UCSD-AML1 (cell line): ENCODE data around the gene SYT1.

Experiments used
- DNase-seq: peaks from one replicate; lab custom pipeline; 2025; ENCODE audit not compliant: unreplicated experiment; lab: John Stamatoyannopoulos, UW

Gene SYT1

DNA sequence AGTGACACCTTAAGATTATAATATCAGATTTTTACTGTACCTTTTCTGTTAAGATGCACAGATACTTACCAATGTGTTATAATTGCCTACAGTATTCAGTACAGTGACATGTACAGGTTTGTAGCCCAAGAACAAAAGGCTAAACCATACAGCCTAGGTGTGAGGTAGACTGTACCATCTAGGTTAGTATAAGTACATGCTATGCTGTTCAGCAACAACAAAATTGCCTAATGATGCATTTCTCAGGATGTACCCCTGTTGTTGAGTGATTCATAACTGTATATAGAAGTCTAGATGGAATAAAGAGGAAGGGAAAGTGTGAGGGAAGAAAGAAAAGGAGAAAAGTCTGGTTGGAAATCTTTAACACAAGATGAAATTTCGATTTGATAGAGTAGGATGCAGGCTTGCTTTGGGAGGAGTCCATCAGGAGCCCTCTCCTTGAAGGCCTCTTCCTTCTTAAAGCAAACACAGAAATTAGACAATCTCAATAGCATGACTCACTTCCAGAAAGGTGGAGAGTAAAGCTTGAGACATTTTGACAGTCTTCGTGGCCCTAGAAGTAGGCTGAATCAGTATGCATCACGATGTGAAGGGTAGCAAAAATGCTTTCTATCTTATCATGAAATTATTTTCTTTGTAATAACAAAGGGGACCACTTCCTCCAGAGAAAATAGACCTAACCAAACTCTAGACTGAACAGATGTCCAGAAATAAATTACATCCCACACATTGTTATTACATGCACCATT, 191.5 kb downstream of the SYT1 start:
- DNase-seq = no peak

DNA sequence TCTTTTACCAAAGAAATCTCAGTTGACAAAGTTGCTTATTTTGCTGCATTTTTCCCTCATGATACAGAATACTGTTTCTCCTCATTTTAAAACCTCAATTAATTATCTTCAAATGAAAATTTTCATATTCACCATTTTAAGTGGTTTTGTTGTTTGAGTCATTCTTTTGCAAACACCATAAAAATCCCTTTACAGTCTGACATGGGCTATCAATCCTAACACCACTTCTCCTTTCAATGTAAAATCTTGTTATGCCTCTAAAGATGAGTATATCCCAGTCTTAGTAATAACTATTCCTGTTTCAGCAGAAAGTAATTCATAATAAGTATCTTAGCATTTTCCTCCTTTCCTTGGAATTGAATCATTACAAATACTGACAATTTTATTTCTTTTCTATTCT, 192.2 kb downstream of the SYT1 start:
- no peak for DNase-seq

DNA sequence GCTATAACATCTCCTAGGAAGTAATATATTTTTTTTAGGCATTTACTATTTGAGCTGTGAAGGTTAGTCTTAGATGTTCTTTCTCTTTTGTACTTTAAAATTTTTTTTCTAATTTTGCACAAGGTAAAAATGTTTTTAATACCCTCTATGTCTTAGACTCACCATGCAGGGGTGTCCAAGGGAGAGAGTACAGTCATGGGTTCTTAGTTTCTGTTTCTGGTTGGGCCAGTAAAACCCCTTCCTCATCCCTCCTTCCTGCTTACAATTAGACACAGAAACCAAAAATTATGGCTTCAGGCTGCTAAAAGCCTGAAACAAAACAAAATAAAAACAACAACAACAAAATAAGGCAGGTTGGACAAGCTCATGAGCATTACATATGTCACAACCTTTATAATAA, 193.0 kb downstream of the SYT1 start:
- DNase-seq = no peak

DNA sequence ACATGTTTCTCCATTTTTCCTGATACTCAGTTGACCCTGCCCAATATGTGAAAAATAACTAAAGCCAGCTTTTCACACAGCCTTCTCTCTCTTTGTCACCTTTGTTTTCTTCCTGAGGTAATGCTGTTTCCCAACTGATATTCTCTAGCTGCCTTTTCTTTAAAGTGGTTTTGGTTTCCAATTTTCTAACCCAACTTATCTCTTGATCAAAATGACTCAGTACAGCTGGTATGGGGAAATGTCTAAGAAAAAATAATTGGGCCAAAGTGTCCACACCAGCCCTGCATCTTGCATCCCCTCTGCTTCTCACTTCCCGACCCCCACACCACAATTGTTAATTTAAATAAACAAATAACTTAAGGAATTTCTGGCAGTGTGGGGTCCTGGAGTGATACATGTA, 193.8 kb downstream of the SYT1 start:
- DNase-seq = no peak

DNA sequence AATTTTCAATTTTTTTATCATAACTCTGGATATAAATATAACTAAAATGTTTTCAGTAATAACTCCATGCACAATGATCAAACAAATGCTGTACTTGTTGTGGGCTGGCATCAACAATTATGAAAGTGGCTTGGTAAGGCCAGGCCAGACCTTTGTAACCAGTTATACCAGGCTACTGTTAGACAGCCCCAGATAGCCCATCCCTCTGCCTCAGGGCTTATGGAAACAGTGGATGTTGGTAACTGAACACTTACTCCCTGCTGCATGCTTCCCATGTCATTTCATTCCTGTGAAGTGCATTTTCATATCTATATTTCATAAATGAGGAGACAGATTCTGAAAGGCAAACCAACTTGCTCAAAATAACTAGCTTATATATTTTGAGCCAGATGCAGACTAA, 195.0 kb downstream of the SYT1 start:
- DNase-seq = no peak

DNA sequence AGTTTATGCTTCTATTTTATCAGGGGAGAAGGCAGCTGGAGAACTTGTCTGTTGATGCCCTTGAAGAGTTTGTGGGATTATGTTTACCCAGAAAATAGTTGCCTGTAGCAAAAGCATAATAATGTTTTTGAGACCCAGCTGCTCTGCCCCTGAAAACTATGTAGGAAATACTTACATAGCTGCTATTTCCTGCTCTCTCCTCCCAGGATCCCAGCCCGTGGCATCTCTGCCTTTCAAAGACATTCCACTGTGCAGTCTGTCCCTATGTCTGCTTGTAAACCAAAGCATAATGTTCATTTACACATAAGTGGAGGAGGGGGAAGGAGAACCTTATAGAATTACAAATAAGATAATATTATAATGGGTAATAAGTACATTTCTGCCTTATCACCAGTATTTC, 198.7 kb downstream of the SYT1 start:
- no peak for DNase-seq

DNA sequence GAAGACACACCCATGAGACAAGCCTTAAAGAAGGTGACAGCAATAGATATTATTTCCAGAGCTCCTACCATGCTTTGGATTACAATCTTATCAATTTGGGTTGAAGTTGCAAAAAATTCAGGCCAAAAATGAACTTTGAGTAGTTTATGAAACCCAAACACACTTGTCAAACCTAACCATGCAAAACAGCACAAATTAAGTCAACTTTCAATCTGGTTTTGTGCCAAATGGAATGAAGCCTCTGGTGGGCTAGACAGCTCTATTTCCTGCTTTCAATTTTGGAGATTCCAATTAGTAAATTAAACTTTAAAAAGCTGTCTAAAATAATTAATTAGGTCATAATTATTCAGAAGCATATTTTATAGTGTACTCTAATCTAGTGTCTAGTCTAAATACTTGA, 203.4 kb downstream of the SYT1 start:
- no peak for DNase-seq

DNA sequence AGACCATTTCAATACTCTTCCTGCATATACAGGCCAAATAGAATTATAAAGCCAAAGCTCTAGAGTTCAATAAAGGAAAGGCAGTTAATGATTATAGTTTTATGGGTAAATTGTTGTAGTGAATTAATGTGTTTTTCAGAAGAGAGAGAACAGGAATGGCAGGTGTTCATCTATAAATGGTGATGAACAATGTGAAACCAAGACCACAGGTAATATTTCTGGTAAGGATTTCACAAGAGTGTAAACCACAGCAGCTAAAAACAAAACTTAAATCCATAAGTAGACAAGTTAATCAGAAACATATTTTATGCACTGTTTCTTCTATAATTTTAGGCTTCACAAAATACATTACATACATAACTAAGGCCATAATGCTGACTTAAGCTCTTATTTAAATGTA, 204.4 kb downstream of the SYT1 start:
- no peak for DNase-seq

DNA sequence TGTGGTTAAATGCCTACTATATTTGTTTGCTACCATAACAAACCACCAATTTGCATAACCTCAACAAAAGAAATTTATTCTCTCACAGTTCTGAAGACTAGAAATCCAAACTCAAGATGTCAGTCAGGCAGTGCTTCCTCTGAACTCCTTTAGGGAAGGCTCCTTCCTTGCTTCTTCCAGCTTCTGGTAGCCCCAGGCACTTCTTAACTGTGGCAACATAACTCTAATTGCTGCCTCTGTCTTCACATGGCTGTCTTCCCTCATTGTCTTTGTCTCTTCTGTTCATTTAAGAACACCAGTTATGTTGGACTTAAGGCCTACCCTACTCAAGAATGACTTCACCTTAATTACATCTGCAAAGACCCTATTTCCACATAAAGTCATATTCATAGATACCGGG, 206.9 kb downstream of the SYT1 start:
- DNase-seq = no peak

DNA sequence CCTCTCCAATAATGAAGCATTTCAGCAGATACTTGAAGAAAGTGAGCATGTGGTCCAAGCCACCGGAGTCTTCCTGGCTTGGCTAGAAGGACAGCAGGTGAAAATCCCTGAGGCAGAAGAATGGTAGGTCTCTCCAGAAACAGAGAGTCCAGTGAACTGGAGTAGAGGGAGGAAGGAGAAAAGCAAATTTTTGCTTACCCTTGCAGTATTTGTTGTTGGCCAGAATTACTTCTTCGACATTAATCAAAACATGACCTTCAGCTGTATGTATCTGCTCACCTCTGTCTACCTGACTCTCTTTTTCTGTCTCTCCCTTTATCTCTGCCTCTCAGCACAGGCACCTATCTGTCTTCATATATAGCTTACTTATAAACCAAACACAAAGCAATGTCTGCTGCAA, 208.9 kb downstream of the SYT1 start:
- no peak for DNase-seq

DNA sequence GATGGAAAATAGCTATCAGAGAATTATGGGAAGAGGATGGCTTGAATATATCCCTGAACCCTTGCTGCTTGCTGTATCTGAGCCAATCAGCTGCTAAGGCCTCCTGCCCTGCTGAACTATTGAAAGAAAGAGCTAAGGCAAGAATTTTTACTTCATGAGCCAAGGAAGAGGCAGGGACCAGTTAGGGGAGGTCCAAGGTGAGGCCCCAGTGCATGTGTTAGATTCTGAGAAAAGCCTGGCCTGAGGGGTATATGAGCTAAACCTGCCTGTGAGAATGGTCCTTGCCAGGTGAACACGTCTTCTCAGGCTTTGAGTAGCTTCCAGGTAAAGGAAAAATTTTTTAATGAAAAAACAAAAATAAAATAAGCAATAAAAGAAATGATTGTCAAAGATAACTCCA, 218.0 kb downstream of the SYT1 start:
- no peak for DNase-seq

DNA sequence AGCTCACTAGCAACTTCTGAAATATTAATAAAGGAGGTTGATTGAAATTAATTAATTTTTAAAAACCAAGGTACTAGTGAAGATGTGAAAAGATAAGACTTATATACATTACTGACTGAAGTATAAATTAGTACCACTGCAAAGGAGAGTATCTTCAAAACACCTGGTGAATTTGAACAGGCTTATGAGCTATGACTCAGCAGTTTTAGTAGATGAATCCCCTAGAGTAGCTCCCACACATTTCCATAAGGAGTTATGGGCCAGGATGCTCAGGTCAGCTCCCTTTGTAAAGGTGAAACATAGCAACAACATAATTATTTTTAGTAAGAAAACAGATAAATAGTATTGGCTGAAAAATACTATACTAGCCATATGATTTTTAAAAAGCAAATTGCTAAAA, 218.6 kb downstream of the SYT1 start:
- DNase-seq = no peak

DNA sequence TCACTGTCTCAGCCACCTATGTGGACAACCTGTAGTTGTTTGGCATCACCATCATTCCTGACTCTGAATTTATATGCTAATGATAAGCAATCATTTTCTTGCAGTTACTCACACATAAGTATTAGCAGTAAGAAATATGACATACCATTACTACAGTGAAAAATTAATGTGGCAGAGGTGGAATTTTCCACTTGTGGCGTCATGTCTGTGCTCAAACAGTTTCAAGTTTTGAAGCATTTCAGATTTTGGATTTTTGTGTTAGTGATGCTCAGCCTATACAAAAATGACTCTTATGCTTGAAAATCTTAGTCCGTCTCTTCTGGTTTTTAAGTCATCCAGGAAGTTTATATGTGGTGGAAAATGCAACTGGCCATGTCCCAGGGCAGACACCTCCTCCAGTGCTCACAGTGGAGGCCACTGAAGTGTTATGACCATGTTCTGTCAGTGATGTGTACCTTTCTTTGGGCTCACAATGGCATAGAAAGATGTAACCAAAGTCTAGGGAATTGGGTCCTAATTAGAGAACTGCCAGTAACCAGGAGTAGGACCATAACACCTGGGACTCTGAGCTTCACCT, 220.6 kb downstream of the SYT1 start:
- no peak for DNase-seq

DNA sequence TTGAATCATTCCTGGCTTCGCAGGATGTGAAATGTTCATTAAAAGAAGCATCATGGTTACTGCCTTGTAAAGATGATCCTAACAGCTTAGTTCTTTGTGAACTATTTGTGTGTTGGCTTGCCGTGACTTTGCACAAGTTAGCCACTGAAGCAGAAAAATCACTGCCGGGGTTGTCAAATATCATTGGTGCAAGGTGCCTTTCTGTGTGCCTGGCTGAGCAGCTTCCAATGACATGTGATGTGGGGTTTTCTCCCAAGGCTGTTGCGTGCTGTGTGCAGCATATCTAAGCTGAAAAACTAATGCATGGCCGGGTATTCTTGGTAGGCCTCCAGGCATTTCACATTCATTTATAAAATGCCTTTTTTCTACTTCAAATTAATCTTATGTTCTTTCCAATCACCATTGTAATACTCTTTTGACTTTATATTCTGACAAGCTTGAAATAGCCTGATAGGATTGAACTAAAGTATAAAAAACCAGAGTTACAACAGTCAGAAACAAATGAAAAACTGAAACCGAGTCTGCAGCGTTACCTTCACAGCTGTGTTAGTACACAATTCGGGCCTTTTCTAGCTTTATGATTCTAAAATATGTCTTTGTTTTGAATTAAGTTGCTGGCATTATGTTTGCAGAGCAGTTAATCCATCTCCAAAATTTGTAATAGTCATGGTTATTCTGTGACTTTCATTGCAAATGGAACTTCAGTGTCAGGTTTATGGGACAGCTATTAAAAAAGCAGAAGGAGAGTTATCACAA, 222.1 kb downstream of the SYT1 start:
- peak; percentile 4 for DNase-seq

DNA sequence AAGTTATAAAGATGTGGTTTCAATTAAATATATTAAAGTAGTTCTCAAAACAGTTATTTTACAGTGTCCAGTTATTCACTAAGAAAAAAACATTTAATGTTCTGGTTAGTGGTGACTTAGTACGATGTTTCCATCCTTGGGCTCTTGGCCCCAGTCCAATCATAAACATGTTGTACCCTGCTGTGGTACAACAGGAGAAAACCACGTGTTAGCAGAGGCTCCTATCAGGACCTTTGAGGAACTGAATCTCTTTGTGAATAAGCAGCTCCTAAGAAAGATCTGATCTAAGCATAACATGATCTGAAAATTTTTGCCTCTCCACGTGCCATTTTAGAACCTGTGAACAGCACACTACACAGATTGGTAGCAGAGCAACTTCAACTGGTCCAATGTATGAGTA, 234.0 kb downstream of the SYT1 start:
- no peak for DNase-seq

DNA sequence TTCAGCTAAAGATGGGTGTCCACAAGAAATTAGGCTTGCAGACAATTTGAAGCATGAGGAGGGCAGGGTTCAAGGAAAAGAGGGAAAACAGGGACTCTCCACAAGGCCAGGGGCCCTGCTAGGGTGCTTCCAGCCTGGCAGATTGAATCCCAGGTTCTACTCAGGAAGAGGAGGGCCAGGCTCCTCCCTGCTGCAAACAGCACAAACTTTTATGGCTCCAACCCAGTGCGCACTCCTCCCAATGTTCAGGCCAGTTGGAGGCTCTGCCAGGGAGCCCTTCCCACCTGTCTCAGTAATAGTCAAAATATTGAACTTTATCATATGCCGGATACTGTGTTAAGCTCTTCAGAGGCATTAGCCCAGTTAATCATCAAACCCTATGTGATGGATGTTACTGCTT, 244.4 kb downstream of the SYT1 start:
- no peak for DNase-seq

DNA sequence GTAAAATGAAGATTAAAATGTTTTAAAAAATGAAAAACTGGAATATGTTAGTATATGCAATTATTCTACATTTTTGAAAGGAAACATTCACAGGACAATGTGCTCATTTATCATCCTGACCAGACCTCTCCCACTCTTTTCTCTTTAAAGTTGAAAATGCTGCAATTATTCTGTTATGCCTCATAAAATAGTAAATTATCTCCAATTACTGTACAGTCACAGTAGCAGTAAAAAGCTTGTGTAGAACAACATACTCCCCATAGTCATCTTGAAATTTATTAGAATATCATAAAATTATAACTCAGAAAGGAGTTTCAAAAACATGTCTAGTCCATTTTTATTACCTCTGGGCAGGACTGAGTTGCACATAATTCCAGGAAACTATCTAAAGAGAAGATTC, 250.3 kb downstream of the SYT1 start:
- no peak for DNase-seq

DNA sequence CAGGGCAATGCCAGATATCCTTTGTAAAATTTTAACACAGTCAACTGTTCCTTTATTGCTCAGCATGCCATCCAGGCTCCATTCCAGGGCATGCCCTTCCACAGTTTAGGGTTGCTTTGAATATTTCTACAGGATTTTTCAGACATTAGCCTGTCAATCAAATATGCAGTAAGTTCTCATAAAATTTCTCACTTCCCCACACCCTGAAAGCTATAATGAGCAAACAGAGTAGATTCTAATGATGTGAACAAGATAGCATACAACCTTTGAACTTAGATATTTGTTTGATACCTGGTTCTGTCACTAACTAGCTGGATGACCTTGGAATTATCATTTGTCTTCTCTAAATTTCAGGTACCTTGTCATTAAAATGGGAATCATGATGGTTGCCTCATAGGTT, 251.2 kb downstream of the SYT1 start:
- DNase-seq = no peak

DNA sequence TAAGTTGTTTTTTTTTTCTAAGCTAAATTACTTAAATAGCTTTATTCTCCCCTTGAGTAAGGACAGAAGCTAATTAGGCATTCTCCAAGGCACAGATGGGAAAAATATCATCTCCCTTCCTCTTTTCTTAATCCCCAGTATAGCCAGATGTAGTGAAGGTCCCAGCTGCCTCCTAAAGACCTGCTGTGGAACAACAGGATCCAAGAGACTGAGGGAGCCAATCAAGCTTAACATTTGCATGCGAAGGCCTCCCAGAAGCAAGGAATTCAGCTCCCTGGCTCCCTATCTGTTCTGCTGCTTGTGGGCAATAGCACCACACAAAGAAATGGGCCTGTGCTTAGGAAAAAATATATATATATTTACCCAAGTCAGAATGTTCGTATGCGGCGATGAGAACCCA, 255.2 kb downstream of the SYT1 start:
- no peak for DNase-seq

DNA sequence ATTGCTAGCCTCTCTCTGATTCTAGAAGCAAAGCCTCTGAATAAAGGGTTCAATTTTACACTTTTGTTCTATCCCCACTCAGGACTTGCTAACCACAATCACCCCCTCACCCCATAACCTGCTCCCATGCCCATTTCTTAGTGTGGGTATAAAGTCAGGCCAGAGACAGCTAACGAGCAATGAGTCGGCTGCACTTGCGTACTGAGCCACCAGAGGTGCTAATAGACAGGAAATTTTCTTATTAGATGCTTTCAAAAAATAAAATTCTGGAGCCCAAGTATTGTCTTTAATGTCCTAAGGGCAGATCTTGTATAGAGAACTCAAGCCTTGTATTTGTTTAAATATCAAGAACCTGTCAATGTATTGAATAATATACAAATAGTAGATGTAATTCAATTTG, 256.9 kb downstream of the SYT1 start:
- no peak for DNase-seq

DNA sequence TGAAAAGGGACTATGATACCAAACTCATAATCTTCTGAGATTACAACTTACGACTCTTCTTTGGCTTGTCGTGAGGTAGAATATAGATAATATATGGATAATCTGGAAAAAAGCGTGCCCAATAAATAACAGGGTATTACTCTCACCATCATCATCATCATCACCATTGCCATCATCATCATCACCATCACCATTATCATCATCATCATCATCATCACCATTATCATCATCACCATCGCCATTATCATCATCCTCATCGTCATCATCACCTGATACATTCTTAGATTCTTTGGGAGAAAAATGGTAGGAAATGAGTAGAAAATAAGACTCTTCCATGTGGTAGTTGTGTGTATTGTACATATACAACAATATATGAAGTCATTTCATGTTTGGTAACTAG, 259.8 kb downstream of the SYT1 start:
- no peak for DNase-seq

DNA sequence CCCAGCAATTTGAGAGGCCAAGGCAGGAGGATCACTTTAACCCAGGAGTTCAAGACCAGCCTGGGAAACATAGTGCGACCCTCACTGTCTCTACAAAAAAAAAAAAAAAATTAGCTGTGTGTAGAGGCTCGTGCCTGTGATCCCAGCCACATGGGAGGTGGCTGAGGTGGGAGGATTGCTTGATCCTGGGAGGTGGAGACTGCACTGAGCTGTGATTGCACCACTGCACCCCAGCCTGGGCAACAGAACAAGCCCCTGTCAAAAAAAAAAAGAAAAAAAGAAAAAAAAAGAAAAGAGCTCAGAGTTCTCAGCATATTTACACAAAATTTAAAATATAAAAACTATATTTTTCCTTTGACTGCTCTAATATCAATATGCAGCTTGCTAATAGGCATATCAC, 260.8 kb downstream of the SYT1 start:
- DNase-seq = no peak
